ENCODE measurements around the gene PCSK6.
"Not testable (repeated sequence)": the region's sequence is repeated elsewhere in the genome, so short reads cannot be mapped to it uniquely, and the experiment has no call there.

PCSK6 gene

GRCh38 chr15:101481917-101482525, 7.5 kb downstream of the PCSK6 start:
- no peak for DNase-seq

- no peak for DNase-seq
Observed at GRCh38 chr15:101481381-101481705, 8.2 kb downstream of the PCSK6 start.

GRCh38 chr15:101480613-101481380, 8.7 kb downstream of the PCSK6 start:
- no peak for DNase-seq

- DNase-seq: no peak
Observed at GRCh38 chr15:101479851-101480612, 9.5 kb downstream of the PCSK6 start.

GRCh38 chr15:101479342-101479845, 10.1 kb downstream of the PCSK6 start:
- DNase-seq: no peak

- no peak for DNase-seq
Observed at GRCh38 chr15:101478701-101479341, 10.7 kb downstream of the PCSK6 start.

- DNase-seq: no peak
Observed at GRCh38 chr15:101477851-101478362, 11.6 kb downstream of the PCSK6 start.

GRCh38 chr15:101476756-101477155, 12.8 kb downstream of the PCSK6 start:
- no peak for DNase-seq

GRCh38 chr15:101474983-101475382, 14.5 kb downstream of the PCSK6 start:
- no peak for DNase-seq

GRCh38 chr15:101474233-101474632, 15.3 kb downstream of the PCSK6 start:
- DNase-seq: no peak

- no peak for DNase-seq
Observed at GRCh38 chr15:101472033-101472432, 17.5 kb downstream of the PCSK6 start.

- no peak for DNase-seq
Observed at GRCh38 chr15:101470548-101471239, 18.8 kb downstream of the PCSK6 start.

- DNase-seq: no peak
Observed at GRCh38 chr15:101469520-101470288, 19.8 kb downstream of the PCSK6 start.

GRCh38 chr15:101466188-101466587, 23.3 kb downstream of the PCSK6 start:
- DNase-seq: no peak

GRCh38 chr15:101464999-101465669, 24.4 kb downstream of the PCSK6 start:
- DNase-seq: no peak

GRCh38 chr15:101464256-101464998, 25.1 kb downstream of the PCSK6 start:
- DNase-seq: no peak

GRCh38 chr15:101463696-101464095, 25.8 kb downstream of the PCSK6 start:
- not testable (repeated sequence) for DNase-seq

GRCh38 chr15:101463270-101463669, 26.2 kb downstream of the PCSK6 start:
- DNase-seq: no peak

GRCh38 chr15:101461097-101461496, 28.4 kb downstream of the PCSK6 start:
- DNase-seq: no peak
